ENCODE data around the gene CPN2. TPM values are rescaled to one million over a fixed set of nuclear protein-coding genes. Genes with fewer than 3 reads are reported as not detected.

CPN2 gene
- total and polyA plus RNA-seq, 3 experiments from 2014 or later: not detected

GRCh38 chr3:194370753-194371152 is 19.6 kb upstream of the CPN2 start:
- Mint-ChIP-seq H3K27me3 (peaks cover 16 to 59% of the 10 kb centered on the region in 2 donors), H3K9me3 (no peaks in the 10 kb centered on the region), H3K4me3 (no peak overlapping the region), H3K27ac (no peak overlapping the region), H3K4me1 (no peaks in the 10 kb centered on the region), H3K36me3 (no peaks in the 10 kb centered on the region)
- CTCF ChIA-PET: no interaction called here
- no peak overlapping the region for H3K27ac ChIP-seq (ENCODE audit: low read depth, low read length)
- no peaks in the 10 kb centered on the region for H3K36me3 ChIP-seq (ENCODE audit: insufficient read depth, low read length)
- DNase-seq: no peak
- H3K4me1 ChIP-seq (ENCODE audit: insufficient read depth, low read length): no peaks in the 10 kb centered on the region
- H3K9me3 ChIP-seq (ENCODE audit: low read length): no peaks in the 10 kb centered on the region
- no peak overlapping the region for H3K4me3 ChIP-seq (ENCODE audit: low read length)
- peaks cover 5% of the 10 kb centered on the region for H3K27me3 ChIP-seq (ENCODE audit: insufficient read depth, low read length, poor library complexity, severe bottlenecking)
- POLR2A ChIA-PET: no interaction called here

DNA sequence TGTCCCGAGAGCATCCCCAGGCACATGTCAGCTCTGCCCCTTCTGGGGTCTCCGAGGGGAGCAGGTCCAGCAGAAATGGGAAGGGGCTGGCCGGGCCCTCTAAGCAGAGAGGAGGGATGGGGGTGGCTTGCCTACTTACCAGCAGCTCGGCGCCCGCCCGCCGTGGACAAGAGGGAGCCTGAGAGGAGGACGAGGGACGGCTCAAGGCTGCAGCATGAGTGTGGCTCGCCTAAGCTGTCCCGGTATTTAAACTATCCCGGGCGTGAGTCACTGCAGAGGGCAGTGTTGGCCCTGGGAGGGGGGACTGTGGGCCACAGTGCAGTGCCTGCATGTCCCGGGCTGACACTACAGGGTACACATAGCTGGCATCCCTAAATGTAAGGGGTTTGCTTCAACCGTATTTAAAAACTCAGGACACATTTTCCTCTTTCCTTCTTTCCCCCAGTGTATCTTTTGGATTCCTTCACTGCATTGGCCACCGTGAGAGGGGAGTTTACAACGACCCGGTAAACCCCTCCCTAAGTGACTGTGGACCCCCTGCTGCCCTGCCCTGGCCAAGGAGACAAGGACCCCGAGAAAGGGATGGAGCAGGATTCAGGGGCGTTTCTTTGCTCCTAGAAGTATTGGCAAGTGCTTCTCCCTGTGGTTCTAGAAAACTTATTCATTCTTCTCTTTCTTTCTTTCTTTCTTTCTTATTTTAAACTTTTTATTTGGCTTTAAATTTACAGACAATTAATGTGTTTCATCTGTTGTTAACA is 18.6 kb upstream of the CPN2 start, which contains the start of gene LRRC15:
LRRC15 (minus strand) TSS at position 222 of the 758 bp plus-strand sequence. CDS start 8,700 bp downstream, outside the sequence.
- Histone ChIP-seq H3K4me3 (ENCODE audit: low read length) (no peak within 1 kb of the TSS), H3K36me3 (ENCODE audit: insufficient read depth, low read length) (no peaks in the 10 kb centered on the region), H3K27ac (ENCODE audit: low read depth, low read length) (no peak within 1 kb of the TSS), H3K9me3 (ENCODE audit: low read length) (no peaks in the 10 kb centered on the region), H3K27me3 (ENCODE audit: insufficient read depth, low read length, poor library complexity, severe bottlenecking) (peaks cover 5% of the 10 kb centered on the region), H3K4me1 (ENCODE audit: insufficient read depth, low read length) (no peaks in the 10 kb centered on the region)
- ChIA-PET CTCF (no interaction called here), POLR2A (no interaction called here)
- Mint-ChIP-seq H3K4me1 (no peaks in the 10 kb centered on the region), H3K4me3 (no peak within 1 kb of the TSS), H3K36me3 (no peaks in the 10 kb centered on the region), H3K27ac (no peak within 1 kb of the TSS), H3K9me3 (no peaks in the 10 kb centered on the region), H3K27me3 (peaks cover 16 to 50% of the 10 kb centered on the region in 2 donors)
- DNase-seq: peak in 1 of 5 donors; percentile 27

- no peaks in the 10 kb centered on the region for H3K9me3 Mint-ChIP-seq
- no peaks in the 10 kb centered on the region for H3K9me3 ChIP-seq (ENCODE audit: low read length)
- ChIA-PET POLR2A (no interaction called here), CTCF (no interaction called here)
- H3K4me1 ChIP-seq (ENCODE audit: insufficient read depth, low read length): no peaks in the 10 kb centered on the region
- no peaks in the 10 kb centered on the region for H3K36me3 ChIP-seq (ENCODE audit: insufficient read depth, low read length)
- no peak overlapping the region for H3K4me3 Mint-ChIP-seq
- peak in 1 of 5 donors; percentile 29 for DNase-seq
- peaks cover 16 to 45% of the 10 kb centered on the region in 2 donors for H3K27me3 Mint-ChIP-seq
- H3K4me3 ChIP-seq (ENCODE audit: low read length): no peak overlapping the region
- no peaks in the 10 kb centered on the region for H3K36me3 Mint-ChIP-seq
- no peak overlapping the region for H3K27ac ChIP-seq (ENCODE audit: low read depth, low read length)
- H3K27ac Mint-ChIP-seq: no peak overlapping the region
- H3K27me3 ChIP-seq (ENCODE audit: insufficient read depth, low read length, poor library complexity, severe bottlenecking): peaks cover 5% of the 10 kb centered on the region
- no peaks in the 10 kb centered on the region for H3K4me1 Mint-ChIP-seq
Observed at GRCh38 chr3:194368918-194369317, 17.8 kb upstream of the CPN2 start.

- Mint-ChIP-seq H3K36me3 (no peaks in the 10 kb centered on the region), H3K27ac (no peak overlapping the region), H3K27me3 (peaks cover 19 to 51% of the 10 kb centered on the region in 2 donors), H3K9me3 (no peaks in the 10 kb centered on the region), H3K4me3 (no peak overlapping the region), H3K4me1 (no peaks in the 10 kb centered on the region)
- ChIA-PET POLR2A (no interaction called here), CTCF (interaction anchor here (1.7 kb wide), 1 partner anchor 35 kb away, joined by 5 read pairs; no protein-coding TSS in a partner anchor)
- peak in 1 of 5 donors; percentile 25 for DNase-seq
- peaks cover 5% of the 10 kb centered on the region for H3K27me3 ChIP-seq (ENCODE audit: insufficient read depth, low read length, poor library complexity, severe bottlenecking)
- no peak overlapping the region for H3K4me3 ChIP-seq (ENCODE audit: low read length)
- H3K9me3 ChIP-seq (ENCODE audit: low read length): no peaks in the 10 kb centered on the region
- no peaks in the 10 kb centered on the region for H3K4me1 ChIP-seq (ENCODE audit: insufficient read depth, low read length)
- no peaks in the 10 kb centered on the region for H3K36me3 ChIP-seq (ENCODE audit: insufficient read depth, low read length)
- H3K27ac ChIP-seq (ENCODE audit: low read depth, low read length): no peak overlapping the region
Observed at GRCh38 chr3:194367992-194368841, 17.1 kb upstream of the CPN2 start.

DNA sequence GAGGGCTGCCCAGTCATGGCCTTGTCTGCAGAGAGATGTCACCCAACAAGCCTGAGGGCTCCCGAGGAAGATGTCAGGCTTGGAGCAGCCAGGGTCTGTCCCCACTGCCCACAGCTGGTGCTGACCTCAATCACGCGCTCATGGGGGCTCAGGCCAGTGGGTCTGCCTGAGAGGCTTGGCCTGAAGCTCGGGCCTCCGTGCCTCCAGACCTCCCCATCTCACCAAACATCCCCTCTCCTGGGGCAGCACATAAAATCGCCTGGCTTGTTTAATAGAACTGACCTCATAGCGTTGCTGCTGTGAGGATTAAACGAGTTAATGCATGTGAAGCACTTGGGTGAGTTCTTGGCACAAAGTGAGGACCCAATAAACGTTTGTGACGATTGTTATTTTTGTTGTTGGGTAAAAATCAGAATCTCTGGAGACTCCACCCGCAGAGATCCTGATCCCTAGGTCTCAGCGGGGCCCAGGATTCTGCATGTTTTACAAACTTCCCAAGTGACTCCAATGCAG is 14.9 kb upstream of the CPN2 start:
- Histone ChIP-seq H3K36me3 (ENCODE audit: insufficient read depth, low read length) (no peaks in the 10 kb centered on the region), H3K4me1 (ENCODE audit: insufficient read depth, low read length) (no peaks in the 10 kb centered on the region), H3K9me3 (ENCODE audit: low read length) (no peaks in the 10 kb centered on the region), H3K4me3 (ENCODE audit: low read length) (no peak overlapping the region), H3K27me3 (ENCODE audit: insufficient read depth, low read length, poor library complexity, severe bottlenecking) (peaks cover 5% of the 10 kb centered on the region), H3K27ac (ENCODE audit: low read depth, low read length) (no peak overlapping the region)
- DNase-seq: no peak
- ChIA-PET POLR2A (no interaction called here), CTCF (no interaction called here)
- Mint-ChIP-seq H3K4me1 (no peaks in the 10 kb centered on the region), H3K27ac (no peak overlapping the region), H3K36me3 (no peaks in the 10 kb centered on the region), H3K9me3 (no peaks in the 10 kb centered on the region), H3K27me3 (peaks cover 21 to 49% of the 10 kb centered on the region in 2 donors), H3K4me3 (no peak overlapping the region)

DNA sequence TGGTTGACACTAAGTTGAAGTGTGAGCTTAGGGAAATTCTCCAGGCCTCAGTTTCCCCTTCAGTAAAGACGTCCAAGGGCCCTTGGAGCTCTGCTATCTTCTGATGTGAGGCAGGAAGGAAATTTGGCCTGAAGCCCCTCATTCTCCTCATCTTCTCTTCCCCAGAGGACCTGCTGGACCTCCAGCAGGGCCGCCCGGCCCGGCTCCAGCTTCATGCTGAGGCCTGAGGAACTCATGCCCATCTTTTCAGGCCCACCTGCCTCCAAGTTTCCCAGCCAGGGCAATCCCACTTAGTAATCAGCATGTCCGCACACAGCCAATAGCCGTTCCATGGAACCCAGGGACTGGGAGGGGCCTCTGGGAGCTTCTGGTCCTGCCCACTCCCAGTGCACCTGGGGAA is 14.4 kb upstream of the CPN2 start:
- Histone ChIP-seq H3K36me3 (ENCODE audit: insufficient read depth, low read length) (no peaks in the 10 kb centered on the region), H3K27ac (ENCODE audit: low read depth, low read length) (no peak overlapping the region), H3K4me3 (ENCODE audit: low read length) (no peak overlapping the region), H3K9me3 (ENCODE audit: low read length) (no peaks in the 10 kb centered on the region), H3K4me1 (ENCODE audit: insufficient read depth, low read length) (no peaks in the 10 kb centered on the region), H3K27me3 (ENCODE audit: insufficient read depth, low read length, poor library complexity, severe bottlenecking) (peaks cover 5% of the 10 kb centered on the region)
- Mint-ChIP-seq H3K27ac (no peak overlapping the region), H3K4me3 (no peak overlapping the region), H3K36me3 (no peaks in the 10 kb centered on the region), H3K9me3 (no peaks in the 10 kb centered on the region), H3K4me1 (no peaks in the 10 kb centered on the region), H3K27me3 (peaks cover 17 to 45% of the 10 kb centered on the region in 2 donors)
- POLR2A ChIA-PET: no interaction called here
- DNase-seq: no peak
- CTCF ChIA-PET: no interaction called here

DNA sequence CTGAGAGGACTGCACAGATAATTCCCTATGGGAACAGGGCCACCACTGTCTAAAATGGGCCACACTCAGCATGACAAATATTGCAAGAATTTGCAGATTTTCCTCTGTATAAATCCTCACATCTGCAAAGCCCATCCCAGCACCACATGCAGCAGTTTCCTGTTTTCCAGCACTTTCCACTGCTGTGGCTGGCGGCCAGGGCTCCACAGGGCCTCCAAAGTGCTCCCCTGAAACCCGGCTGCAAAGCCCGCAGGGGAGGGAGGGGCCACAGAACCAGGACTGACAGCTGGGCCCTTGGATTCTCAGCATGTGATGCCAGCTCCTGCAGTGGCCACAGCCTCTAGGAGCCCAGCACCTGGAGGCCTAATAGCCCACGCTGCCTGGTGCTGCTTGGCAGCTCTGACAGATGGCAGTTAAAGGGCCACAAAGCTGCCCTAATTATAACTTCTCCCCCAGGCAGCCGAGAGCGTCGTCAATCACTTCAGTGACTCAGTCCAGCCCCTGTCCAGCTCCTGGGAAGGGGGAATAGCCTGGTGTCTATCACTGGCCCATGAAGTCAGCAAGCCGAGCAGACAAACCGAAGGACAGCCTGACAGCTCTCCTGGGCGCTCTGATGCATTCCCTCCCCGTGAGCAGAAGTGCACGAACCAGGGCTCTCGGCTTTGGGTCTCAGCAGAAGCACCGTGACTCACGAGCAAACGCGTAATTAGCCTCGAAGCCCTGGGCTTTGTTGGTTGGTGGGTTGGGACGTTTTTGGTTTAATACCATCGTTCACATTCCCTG is 13.7 kb upstream of the CPN2 start:
- Mint-ChIP-seq H3K9me3 (no peaks in the 10 kb centered on the region), H3K4me1 (no peaks in the 10 kb centered on the region), H3K27ac (no peak overlapping the region), H3K4me3 (no peak overlapping the region), H3K36me3 (no peaks in the 10 kb centered on the region), H3K27me3 (peaks cover 13 to 46% of the 10 kb centered on the region in 2 donors)
- Histone ChIP-seq H3K27ac (ENCODE audit: low read depth, low read length) (no peak overlapping the region), H3K4me1 (ENCODE audit: insufficient read depth, low read length) (no peaks in the 10 kb centered on the region), H3K4me3 (ENCODE audit: low read length) (no peak overlapping the region), H3K9me3 (ENCODE audit: low read length) (no peaks in the 10 kb centered on the region), H3K36me3 (ENCODE audit: insufficient read depth, low read length) (no peaks in the 10 kb centered on the region), H3K27me3 (ENCODE audit: insufficient read depth, low read length, poor library complexity, severe bottlenecking) (peaks cover 5% of the 10 kb centered on the region)
- no peak for DNase-seq
- CTCF ChIA-PET: no interaction called here
- POLR2A ChIA-PET: no interaction called here
